ENCODE measurements around the gene VWA3B. TPM values are rescaled to one million over a fixed set of nuclear protein-coding genes. Genes with fewer than 3 reads are reported as not detected.

Gene VWA3B
- total RNA-seq, 3 donors from 2014 or later = 1.2 to 2.8 (median 2.7) TPM

DNA sequence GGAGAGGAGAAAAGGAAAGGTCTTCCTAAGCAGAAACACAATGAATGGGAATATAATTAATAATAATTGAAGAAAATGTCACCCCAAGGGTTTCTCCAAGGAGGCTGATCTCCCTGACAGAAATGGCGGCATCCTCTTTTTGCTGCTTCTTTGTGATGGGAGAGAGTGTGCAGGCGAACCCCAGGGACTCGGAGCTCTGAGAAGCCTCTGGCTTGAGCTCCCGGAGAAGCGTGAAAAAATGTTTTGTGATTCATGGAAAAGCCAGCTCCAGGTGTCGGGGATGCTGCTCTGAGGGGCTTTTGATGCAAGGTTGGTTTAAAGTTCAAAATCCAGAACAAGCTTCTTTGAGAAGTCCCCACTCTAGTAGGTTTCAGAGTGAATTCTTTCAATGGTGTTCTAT is 91.0 kb downstream of the VWA3B start:
- no peak for ATAC-seq
- no peak for DNase-seq
- Histone ChIP-seq H3K4me1 (ENCODE audit: low read depth) (no peaks in the 10 kb centered on the region), H3K9me3 (no peaks in the 10 kb centered on the region), H3K36me3 (ENCODE audit: low read depth) (no peaks in the 10 kb centered on the region), H3K4me3 (no peak overlapping the region)
- intact Hi-C loops (cut with DNase I, micrococcal nuclease) = no loop called here
- TF ChIP-seq, protein P1, sequence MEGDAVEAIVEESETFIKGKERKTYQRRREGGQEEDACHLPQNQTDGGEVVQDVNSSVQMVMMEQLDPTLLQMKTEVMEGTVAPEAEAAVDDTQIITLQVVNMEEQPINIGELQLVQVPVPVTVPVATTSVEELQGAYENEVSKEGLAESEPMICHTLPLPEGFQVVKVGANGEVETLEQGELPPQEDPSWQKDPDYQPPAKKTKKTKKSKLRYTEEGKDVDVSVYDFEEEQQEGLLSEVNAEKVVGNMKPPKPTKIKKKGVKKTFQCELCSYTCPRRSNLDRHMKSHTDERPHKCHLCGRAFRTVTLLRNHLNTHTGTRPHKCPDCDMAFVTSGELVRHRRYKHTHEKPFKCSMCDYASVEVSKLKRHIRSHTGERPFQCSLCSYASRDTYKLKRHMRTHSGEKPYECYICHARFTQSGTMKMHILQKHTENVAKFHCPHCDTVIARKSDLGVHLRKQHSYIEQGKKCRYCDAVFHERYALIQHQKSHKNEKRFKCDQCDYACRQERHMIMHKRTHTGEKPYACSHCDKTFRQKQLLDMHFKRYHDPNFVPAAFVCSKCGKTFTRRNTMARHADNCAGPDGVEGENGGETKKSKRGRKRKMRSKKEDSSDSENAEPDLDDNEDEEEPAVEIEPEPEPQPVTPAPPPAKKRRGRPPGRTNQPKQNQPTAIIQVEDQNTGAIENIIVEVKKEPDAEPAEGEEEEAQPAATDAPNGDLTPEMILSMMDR (IDR thresholded peaks at IDR 0.05) = no peak

DNA sequence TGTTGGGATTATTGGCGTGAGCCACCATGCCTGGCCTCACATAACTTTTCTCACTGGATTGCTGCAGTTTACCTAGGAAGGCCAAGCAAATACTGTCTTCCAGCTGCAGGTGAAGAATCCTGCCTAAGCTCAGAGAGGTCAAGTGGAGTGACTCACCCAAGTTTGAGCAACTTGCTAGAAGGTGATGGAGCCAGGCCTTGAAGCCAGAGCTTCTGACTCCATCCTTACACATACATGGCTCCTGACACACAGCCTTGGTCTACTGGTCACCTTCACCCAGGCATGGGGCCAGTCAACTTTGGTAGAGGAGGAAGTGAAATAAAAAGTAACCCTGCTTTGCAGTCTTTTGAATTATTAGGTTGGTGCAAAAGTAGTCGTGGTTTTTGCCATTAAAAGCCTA is 93.5 kb downstream of the VWA3B start:
- TF ChIP-seq, protein P1 (IDR thresholded peaks at IDR 0.05) = no peak
- no peak overlapping the region for H3K4me3 ChIP-seq
- H3K36me3 ChIP-seq (ENCODE audit: low read depth) = no peaks in the 10 kb centered on the region
- intact Hi-C loops (cut with DNase I, micrococcal nuclease) = no loop called here
- no peak for DNase-seq
- H3K9me3 ChIP-seq = no peaks in the 10 kb centered on the region
- no peak for ATAC-seq
- no peaks in the 10 kb centered on the region for H3K4me1 ChIP-seq (ENCODE audit: low read depth)

DNA sequence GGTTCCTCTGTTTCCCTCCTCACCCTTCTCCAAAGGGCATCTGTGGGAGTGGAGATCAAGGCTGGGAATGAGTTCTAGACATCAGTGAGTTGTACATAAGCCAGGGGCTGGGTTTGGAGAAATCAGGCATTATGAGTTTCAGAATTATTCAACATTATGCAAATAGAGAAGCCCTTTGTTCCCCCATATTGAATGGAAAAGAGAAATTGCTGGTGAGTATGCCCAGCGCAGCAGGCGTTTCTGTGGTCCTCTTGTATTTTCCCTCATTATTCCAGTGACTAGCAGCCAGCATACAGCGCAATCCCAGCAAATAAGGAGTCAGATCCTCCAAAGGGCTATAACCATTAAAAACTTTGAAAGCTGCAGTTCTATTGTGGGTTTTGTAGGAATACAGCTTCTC is 94.4 kb downstream of the VWA3B start:
- DNase-seq (no peak), ATAC-seq (no peak)
- TF ChIP-seq, protein P1 (IDR thresholded peaks at IDR 0.05) = no peak
- intact Hi-C loops (cut with DNase I, micrococcal nuclease) = no loop called here
- H3K4me1 ChIP-seq (ENCODE audit: low read depth) = no peaks in the 10 kb centered on the region
- no peaks in the 10 kb centered on the region for H3K9me3 ChIP-seq
- no peak overlapping the region for H3K4me3 ChIP-seq
- no peaks in the 10 kb centered on the region for H3K36me3 ChIP-seq (ENCODE audit: low read depth)

DNA sequence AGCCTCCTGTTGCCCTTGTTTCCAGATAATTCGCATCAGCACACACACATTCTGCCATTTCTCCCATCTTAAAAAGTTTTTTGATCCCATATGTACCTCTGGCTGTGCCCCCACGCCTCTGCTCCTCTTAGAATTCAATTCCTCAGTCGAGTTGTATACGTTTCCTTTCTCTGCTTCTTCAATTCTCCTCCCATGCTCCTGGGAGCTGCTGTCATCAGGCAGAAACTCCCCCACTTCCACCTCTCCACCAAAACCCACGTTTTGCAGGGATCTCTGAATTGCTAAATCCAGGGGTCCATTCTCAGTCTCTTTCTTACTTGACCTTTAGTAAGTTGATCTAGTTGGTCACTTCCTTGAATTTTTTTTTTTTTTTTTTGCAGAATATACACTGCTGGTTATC is 98.8 kb downstream of the VWA3B start:
- H3K4me1 ChIP-seq (ENCODE audit: low read depth) = no peaks in the 10 kb centered on the region
- no peaks in the 10 kb centered on the region for H3K36me3 ChIP-seq (ENCODE audit: low read depth)
- ATAC-seq (no peak), DNase-seq (no peak)
- no peak overlapping the region for H3K4me3 ChIP-seq
- TF ChIP-seq, protein P1 (IDR thresholded peaks at IDR 0.05) = no peak
- H3K9me3 ChIP-seq = no peaks in the 10 kb centered on the region
- intact Hi-C loops (cut with DNase I, micrococcal nuclease) = no loop called here

DNA sequence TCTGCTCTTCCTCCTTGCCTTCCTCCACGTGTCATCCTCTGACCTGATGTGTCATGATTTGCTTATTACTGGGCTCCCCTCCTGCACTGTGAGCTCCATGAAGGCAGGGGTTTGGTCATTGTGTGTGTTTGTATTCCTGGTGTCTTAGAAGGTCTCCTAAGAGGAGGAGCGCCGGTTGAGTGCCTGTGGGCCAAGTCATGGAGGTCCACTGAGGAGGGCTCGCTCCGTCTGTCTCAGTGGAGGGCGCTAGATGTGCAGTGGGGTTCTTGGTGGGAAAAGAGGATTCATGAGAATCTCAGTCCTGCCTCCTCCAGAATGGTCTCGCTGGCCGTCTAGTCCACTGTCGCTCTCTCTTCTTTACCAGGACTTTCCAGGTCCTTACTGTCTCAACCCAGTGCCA is 100.2 kb downstream of the VWA3B start:
- TF ChIP-seq, protein P1 (IDR thresholded peaks at IDR 0.05) = no peak
- intact Hi-C loops (cut with DNase I, micrococcal nuclease) = no loop called here
- ATAC-seq = no peak

DNA sequence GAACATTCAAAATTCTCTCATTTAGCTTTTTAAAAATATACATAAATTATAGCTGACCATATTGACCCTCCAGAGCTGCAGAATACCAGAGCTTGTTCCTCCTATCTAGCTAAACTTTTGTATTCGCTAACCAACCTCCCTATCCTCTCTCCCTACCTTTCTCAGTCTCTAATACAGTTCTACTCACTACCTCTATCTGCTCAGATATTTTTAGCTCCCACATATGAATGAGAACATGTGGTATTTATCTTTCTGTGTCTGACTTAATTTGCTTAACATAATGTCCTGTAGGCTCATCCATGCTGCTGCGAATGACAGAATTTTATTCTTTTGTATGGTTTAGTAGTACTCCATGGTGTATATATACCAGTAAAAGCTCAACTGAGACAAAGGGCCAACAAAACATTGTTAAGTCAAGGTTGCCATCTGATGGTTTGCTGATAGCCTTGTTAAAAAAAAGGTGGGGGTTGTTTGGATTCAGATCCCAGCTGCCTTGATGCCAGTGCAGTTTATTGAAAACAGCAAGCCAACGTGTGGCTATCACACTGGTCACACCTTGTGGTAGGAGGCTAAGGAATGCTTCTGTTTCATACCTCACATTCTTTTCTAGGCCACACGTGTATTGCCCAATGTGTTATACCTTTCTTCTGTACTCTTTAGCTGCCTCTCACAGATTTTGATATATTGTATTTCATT is 101.5 kb downstream of the VWA3B start:
- Histone ChIP-seq H3K9me3 (no peaks in the 10 kb centered on the region), H3K36me3 (ENCODE audit: low read depth) (no peaks in the 10 kb centered on the region), H3K4me1 (ENCODE audit: low read depth) (no peaks in the 10 kb centered on the region), H3K4me3 (no peak overlapping the region)
- intact Hi-C loops (cut with DNase I, micrococcal nuclease) = no loop called here
- ATAC-seq (peak; percentile 29), DNase-seq (no peak)
- TF ChIP-seq, protein P1 (IDR thresholded peaks at IDR 0.05) = no peak

More for the DNA sequence above, 100.2 kb downstream of the VWA3B start:
- Histone ChIP-seq H3K4me3 (no peak overlapping the region), H3K36me3 (ENCODE audit: low read depth) (no peaks in the 10 kb centered on the region), H3K4me1 (ENCODE audit: low read depth) (no peaks in the 10 kb centered on the region), H3K9me3 (no peaks in the 10 kb centered on the region)
- DNase-seq = no peak
